HG02938 (cell line): ENCODE measurements around the gene DENND2A.

Source experiments
- ATAC-seq: cut with Tn5 transposase; IDR thresholded peaks from one replicate; pipeline ENCODE4 v1.9.1; 2021; ENCODE audit warnings: mild to moderate bottlenecking, moderate library complexity; ENCODE audit not compliant: unreplicated experiment

The DENND2A gene

DNA sequence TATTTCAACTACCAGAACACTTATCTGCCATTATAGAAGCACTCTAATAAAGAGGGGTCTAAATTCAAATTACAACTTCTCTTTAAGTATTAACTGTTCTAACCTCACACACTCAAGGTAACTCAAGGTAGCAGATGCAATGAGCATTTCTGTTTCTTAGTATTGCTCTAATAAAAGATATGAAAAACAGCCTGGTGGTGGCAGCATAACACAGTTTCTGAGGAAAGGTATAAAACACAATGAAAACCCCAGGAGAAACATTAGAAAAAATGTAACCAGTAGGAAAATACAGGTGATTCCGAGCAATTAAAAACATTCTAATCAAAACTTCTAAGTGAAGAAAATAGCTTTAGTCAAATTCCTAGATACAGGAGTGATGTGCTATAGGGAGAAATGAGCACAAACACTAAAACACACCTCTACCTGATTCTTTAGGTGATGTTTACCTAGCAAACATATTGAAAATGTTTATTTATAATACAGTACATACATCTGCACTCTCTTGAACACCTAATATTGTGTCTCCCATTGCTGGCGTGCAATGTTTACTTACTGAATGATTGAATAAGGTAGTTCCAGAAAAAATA is 164.8 kb downstream of the DENND2A start:
- ATAC-seq, result no peak
